ENCODE data around the gene TEX38.
"Not testable (repeated sequence)": the region's sequence is repeated elsewhere in the genome, so short reads cannot be mapped to it uniquely, and the experiment has no call there.

The TEX38 gene

GRCh38 chr1:46689356-46689755, 17.7 kb downstream of the TEX38 start:
- DNase-seq (ENCODE audit: low read depth): no peak

- DNase-seq (ENCODE audit: low read depth): no peak
Observed at GRCh38 chr1:46689897-46690296, 18.2 kb downstream of the TEX38 start.

GRCh38 chr1:46690931-46691421, 19.3 kb downstream of the TEX38 start:
- DNase-seq (ENCODE audit: low read depth): peak; percentile 25

- peak; percentile 62 for DNase-seq (ENCODE audit: low read depth)
Observed at GRCh38 chr1:46691997-46692790, 20.5 kb downstream of the TEX38 start.

GRCh38 chr1:46692811-46693770, 21.4 kb downstream of the TEX38 start:
- DNase-seq (ENCODE audit: low read depth): no peak

GRCh38 chr1:46694676-46695075, 23.0 kb downstream of the TEX38 start:
- not testable (repeated sequence) for DNase-seq (ENCODE audit: low read depth)

- no peak for DNase-seq (ENCODE audit: low read depth)
Observed at GRCh38 chr1:46697053-46697452, 25.4 kb downstream of the TEX38 start.

- no peak for DNase-seq (ENCODE audit: low read depth)
Observed at GRCh38 chr1:46699666-46700065, 28.0 kb downstream of the TEX38 start.

- no peak for DNase-seq (ENCODE audit: low read depth)
Observed at GRCh38 chr1:46703927-46704641, 32.4 kb downstream of the TEX38 start.

- DNase-seq (ENCODE audit: low read depth): no peak
Observed at GRCh38 chr1:46705408-46705807, 33.8 kb downstream of the TEX38 start.

GRCh38 chr1:46708121-46708520, 36.5 kb downstream of the TEX38 start:
- DNase-seq (ENCODE audit: low read depth): no peak

GRCh38 chr1:46714976-46715375, 43.3 kb downstream of the TEX38 start:
- no peak for DNase-seq (ENCODE audit: low read depth)

GRCh38 chr1:46717654-46718053, 46.0 kb downstream of the TEX38 start:
- no peak for DNase-seq (ENCODE audit: low read depth)

GRCh38 chr1:46718340-46718726, 46.7 kb downstream of the TEX38 start:
- no peak for DNase-seq (ENCODE audit: low read depth)

- DNase-seq (ENCODE audit: low read depth): peak; percentile 85
Observed at GRCh38 chr1:46718727-46719622, 47.3 kb downstream of the TEX38 start, which contains the start of gene EFCAB14. TSS of gene EFCAB14 (minus strand) at chr1:46719114. CDS start at chr1:46718087, 1,027 bp downstream.

- DNase-seq (ENCODE audit: low read depth): no peak
Observed at GRCh38 chr1:46719689-46720088, 48.0 kb downstream of the TEX38 start.

GRCh38 chr1:46720319-46720718, 48.7 kb downstream of the TEX38 start:
- not testable (repeated sequence) for DNase-seq (ENCODE audit: low read depth)

GRCh38 chr1:46721204-46721603, 49.5 kb downstream of the TEX38 start:
- DNase-seq (ENCODE audit: low read depth): no peak

GRCh38 chr1:46721686-46722205, 50.1 kb downstream of the TEX38 start:
- no peak for DNase-seq (ENCODE audit: low read depth)
